ENCODE data around the gene MATCAP1.
A peak's percentile ranks its signal among the peaks of the same experiment; 100 is the strongest.

MATCAP1 gene

GRCh38 chr16:67183627-67184452 is at the start of gene MATCAP1:
Gene MATCAP1, minus strand, starts transcription at chr16:67183963. Its CDS starts 3,353 bp downstream, at chr16:67180610.
- peak; percentile 78 to 91 for DNase-seq (ENCODE audit: low read depth in 2 of 2)

DNA sequence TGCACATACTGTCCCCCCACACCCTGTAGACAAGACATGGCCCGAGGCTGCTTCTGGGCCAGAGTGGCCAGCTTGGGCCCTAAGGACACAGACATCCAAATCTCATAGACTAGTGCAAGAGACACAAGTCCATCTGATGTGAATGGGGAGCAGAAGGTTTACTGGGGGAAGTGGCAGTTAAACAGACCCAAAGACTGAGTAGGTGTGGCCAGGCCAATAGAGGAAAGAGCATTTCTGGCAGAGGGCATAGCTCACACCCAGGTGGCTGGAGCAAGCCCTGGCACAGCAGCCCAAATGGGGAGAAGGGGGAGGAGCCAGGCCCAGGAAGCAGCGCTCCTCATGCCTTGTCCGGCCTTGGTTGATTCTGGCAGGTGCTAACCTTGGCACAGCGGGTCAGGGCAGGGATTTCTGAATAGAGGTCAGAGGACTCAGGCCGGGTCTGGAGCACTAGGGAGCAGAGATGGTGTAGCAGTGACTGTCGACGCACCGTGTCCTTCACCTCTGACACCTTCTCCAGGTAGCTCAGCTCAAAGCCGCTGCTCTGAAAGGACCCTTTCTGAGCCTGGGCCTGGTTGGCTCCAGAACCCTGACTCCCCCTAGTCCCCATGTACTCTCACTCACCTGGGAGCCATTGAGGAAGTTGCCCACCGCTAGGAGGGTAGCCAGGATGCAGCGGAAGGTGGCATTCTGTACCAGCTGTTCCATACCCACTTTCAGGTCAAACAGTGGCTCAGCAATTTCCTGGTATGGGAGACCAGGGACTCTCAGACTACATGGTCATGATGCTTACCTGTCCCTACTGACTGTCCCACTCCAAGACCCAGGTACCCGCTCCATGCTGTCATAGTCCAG is 47.3 kb upstream of the MATCAP1 start:
- no peak for DNase-seq (ENCODE audit: low read depth in 2 of 2)

DNA sequence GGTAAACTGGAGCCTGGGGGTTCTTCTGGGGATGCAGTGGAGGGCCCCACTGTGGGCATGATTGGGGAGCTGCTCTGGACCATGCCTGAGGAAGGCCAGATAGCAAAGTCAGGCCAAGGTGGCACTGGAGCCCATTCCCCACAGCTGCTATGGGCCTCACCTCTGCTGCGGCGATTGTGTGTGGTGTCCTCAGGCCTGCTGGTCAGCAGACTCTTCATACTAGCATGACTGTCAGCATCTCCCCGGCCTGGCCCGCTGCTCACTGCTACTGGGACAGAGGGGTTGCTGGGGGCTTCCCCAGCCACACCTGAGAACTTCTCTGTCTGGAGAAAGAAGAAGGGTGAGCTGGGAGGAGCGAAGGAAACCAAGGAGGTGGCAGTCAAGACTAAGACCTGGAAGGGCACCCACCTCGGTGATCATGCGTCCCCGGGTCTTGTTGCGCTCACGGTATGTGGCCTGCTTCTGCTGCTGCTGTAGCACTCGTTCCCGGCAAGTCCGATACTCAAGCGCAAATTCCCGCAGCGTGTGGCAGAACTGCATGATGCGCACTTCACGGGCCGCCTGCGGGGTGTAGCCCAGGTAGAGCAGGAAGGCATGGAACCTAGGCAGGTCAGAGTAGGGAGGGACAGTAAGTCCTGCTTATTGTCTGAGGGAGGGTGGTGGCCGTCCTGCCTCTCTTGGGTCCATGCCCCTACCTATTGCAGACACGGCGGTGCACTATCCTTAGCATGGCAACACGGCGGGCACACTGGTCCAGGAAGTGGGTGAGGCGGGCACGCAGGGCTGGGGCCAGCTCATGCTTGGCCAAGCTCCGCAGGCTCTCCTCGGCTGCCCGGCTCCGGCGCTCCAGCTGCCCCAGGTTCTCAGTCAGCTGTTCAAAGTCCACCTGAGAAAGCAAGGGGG is 46.4 kb upstream of the MATCAP1 start:
- DNase-seq (ENCODE audit: low read depth in 2 of 2), result no peak

DNA sequence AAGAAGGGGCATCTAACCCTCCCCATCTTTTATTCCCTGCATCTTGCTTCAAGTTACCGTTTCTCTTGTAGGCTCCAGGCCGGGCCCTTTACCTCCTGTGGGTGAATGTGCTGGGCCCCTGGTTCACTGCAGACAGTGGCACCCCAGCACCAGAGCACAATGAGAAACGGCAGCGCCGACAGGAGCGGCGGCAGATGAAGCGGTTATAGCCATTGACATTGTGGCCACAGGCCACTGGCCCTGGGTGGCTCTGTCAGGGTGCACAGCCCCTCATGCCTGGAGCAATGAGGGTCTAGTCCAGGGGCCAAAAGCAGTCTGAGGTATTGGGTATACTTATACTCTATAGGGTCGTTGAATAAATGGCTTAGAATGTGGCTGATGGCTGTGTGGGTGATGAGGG is 45.1 kb upstream of the MATCAP1 start:
- no peak for DNase-seq (ENCODE audit: low read depth in 2 of 2)

DNA sequence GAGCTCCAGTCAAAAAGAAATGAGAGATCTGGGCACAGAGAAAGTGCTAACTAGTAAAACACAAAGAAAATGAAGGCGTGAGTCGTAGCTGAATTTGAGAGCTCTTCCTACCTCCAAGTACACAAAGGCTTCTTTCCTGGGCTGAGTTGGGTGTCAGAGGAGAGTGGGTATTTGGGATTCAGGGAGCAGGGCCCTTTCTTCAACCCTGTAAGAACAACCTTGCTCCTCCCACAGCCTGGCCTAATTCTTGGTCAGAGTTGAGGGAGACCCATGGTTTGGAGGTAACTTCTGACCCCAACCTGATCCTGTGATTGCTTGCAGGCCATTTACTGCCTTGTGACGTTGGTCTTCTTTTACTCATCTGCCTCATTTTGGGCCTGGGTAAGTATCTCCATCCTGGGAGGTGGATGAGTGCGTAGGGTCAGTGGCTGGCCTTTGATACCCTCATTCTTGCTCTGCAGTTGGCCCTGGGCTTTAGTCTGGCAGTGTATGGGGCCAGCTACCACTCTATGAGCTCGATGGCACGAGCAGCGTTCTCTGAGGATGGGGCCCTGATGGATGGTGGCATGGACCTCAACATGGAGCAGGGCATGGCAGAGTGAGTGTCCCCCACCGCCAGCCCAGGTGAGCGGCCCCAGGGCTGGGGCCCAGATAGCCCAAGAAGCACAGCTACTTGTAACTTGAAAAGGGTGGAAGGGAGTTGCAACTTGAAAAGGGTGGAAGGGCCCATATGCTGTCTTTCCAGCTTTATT is 44.4 kb upstream of the MATCAP1 start:
- no peak for DNase-seq (ENCODE audit: low read depth in 2 of 2)

- DNase-seq (ENCODE audit: low read depth in 2 of 2), result no peak
Observed at GRCh38 chr16:67227567-67227921, 43.8 kb upstream of the MATCAP1 start.

DNA sequence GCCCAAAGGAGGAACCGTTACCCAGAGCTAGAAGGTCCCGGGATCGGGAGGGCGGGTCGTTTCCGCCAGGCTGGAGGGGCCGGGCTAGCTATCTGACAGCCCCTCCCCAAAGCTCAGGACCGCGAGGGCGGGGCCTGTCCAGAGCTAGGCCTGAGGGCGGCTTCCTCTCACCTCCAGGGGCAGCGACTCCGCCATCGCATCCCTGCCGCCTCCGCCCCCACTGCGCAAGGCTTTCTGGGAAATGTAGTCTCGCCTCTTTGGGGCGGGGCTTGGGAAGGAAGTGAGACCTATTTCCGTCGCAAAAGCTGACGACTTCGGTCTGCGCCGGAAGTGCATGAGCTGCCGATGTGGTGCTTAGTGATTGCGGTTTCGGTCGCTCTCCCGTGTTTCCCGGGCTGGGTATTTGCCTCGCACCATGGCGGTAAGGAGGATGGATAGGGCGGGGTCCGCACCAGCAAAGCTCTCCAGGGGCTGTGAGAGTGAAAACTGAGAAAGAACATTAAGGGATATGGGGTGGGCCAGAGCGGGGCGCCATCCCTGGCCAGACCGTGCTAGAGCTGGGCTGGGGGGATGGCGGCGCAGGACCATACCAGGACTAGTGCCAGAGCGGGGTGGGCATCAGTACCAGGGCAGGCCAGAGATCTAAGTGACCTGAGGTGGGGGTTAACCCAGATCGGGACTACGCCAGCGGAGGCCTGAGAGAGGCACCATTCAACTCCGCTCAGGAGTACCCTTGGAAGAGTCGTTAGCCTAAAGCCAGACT is 43.2 kb upstream of the MATCAP1 start, which contains the start of gene TMEM208:
Gene TMEM208 (plus strand): TSS at position 327 of the 763 bp plus-strand sequence. CDS start 89 bp downstream, at position 416.
- DNase-seq (ENCODE audit: low read depth in 2 of 2), result peak; percentile 97

- DNase-seq (ENCODE audit: low read depth in 2 of 2), result no peak
Observed at GRCh38 chr16:67226295-67226803, 42.6 kb upstream of the MATCAP1 start.

DNA sequence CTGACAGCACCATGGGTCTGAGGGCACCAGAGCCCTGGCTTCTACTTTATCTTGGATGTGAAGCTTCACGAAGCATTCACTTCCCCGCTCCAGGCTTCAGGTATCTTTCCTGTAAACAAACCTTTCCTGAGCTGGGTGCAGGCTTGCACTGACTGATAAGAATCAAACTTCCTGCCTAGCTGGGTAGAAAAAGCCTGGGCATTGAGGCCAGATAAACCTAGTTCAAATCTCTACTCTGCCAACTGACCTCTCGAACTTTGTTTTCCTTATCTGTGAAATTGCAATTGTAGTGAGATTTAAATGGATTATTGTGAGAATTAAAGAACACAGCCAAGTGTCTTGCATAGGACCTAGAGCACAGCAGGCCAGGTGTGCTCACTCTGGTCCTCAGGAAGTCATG is 40.2 kb upstream of the MATCAP1 start:
- DNase-seq (ENCODE audit: low read depth in 2 of 2), result no peak

DNA sequence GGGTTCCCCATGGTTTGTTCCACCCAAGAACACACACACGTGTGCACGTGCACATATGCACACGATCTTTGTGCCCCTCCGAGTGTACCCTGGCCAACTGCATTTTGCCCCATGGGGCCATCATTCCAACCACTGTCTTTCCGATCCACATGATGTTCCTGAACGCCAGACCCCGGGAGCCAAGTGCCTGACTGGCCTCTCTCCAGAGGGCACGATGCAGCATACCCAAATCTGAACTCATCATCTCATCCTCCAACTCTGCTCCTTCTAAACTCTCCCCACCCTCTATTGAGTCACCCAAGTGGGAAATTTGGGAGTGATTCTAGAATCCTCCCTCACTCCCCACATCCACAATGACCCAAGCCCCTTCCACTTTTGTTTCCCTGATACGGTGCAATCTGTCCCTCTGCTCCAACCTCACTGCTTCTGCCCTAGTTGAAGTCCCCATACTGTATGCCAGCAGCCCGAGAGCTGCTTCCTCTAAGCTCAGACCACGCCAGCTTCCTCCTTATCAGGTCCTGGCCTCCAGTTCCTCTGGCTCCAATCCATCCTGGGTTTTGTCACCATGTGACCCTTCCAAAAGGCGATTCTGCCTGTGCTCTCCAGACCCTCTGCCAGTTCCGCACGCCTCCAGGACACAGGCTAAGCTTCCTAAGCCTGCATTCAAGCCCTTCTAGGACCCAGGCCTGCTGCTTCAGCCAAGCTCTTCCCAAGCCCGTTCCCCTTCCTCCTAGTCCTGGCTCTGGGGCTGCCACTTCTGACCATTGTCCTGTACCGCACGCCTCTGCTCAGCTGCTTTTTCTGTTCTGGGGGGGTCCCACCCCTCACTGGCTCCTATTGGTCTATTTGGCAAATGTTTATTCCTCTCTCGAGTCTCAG is 33.1 kb upstream of the MATCAP1 start:
- DNase-seq (ENCODE audit: low read depth in 2 of 2), result no peak

DNA sequence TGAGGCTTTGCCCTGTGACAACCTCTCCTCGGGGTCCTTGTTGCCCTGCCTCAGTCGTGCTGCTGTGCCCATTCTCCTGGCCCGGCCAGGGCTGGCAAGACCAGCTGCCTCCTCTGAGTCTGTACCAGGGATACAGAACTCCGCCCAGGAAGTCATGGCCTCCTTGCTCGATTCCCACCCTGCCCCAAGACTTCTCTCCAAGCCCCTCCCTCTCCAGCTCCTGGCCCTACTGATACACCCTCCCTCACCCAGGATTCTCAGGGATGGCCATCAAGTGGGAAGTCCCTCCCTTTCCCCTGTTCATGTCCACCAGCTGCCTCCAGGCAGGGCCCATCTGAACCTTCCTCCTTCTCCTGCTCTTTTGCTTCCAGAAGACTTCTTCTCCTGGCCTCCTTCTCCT is 31.9 kb upstream of the MATCAP1 start:
- DNase-seq (ENCODE audit: low read depth in 2 of 2), result no peak

DNA sequence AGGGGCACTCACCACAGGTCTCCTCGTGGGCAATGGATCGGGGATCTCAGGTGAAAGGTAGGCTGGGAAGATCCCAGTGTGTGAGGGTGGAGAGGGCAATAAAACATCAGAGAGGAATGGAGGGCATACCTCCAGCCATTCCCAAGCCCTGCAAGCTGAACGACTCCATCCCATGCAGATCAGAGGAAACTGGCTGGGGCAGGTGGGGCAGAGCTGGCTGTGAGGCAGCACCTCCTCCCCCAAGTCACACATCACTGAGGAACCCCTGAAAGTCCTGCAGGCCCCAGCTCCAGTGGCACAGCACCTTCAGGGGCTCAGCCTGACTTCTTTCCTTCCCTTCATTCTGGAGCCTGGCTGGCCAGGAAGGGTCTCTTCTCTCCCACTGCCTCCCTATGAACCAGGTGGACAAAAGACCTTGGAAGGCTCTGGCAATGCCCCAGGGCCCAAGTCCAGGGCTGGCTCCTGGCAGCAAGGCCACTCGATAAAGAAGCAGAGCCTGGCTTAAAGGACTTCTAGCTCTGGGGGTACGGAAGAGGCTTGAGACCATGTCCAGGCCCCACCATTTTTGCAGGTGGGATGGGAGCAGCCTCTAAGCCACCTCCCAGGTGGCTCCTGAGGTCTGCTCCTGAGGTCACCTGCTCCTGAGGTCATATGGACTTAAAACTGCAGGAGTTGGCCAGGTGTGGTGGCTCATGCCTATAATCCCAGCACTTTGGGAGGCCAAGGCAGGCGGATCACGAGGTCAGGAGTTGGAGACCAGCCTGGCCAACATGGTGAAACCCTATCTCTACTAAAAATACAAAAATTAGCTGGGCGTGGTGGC is 29.6 kb upstream of the MATCAP1 start:
- DNase-seq (ENCODE audit: low read depth in 2 of 2), result no peak

DNA sequence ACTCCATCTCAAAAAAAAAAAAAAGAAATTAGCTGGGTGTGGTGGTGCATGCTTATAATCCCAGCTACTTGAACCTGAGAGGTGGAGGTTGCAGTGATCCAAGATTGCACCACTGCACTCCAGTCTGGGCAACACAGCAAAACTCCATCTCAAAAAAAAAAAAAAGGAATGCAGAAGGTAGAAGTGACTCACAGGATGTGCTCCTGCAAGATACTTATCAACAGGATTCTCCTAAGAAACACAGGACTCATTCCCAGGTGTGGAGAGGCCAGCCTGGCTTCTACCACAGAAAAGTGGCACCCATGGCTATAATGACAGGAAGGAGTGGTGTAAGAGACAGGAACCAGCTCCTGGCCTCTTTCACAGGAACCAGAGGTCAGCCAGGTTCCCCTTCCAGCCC is 29.0 kb upstream of the MATCAP1 start:
- no peak for DNase-seq (ENCODE audit: low read depth in 2 of 2)

DNA sequence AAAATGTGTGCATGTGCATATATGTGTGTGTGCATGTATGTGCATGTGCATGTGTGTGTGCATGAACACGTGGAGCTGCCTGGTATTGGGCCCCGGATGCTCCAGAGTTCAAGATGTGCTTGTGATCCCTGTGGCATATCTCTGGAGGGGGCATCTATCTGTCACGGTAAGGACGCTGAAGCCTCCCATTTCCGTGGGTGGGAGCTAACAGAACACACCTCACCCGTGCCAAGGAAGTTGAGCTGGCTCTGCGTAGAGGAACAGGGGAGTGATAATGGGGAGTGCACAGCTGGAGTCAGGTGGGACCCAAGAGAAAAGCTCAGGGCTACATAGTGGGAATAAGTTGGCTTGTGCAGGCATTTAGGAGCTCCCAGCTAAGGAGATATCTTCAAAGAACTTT is 27.9 kb upstream of the MATCAP1 start:
- no peak for DNase-seq (ENCODE audit: low read depth in 2 of 2)

DNA sequence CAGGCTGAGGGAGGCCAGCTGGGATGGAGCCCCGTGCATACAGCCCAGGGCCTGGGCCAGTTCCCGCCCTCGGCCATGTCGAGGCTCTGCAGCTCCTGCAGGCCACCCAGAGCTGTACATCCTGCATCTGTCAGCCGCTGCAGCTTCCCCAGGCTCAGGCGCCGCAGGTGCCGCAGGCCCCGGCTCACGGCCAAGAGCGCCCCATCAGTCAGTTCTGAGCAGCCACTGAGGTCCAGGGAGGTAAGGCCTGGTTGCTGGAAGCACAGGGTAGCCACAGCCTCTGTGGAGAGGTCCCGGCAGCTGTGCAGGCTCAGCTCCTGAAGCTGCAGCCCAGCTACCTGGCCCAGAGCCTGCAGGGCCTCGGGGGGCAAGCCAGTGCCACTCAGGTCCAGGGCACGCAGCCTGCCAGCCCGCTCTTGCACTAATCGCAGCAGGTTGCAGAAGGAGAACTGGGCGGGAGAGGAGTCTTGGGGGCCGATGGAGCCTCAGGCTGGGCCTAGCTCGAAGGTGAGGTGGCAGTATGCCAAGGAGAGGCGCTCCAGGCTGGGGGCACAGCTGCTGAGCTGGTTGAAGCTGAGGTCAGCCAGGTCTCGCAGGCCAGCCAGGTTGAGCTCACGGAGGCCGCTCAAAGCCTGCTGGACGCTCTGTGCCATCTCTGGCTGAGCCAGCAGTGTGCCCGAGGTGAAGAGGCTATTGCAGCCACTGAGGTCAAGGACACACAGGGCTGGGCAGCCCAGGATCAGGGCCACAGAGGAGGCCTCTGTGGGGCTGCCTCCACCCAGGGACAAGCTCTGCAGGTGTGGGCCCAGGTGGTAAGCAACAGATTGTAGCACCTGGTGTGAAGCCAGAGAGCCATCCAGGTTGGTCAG is 26.5 kb upstream of the MATCAP1 start:
- no peak for DNase-seq (ENCODE audit: low read depth in 2 of 2)

DNA sequence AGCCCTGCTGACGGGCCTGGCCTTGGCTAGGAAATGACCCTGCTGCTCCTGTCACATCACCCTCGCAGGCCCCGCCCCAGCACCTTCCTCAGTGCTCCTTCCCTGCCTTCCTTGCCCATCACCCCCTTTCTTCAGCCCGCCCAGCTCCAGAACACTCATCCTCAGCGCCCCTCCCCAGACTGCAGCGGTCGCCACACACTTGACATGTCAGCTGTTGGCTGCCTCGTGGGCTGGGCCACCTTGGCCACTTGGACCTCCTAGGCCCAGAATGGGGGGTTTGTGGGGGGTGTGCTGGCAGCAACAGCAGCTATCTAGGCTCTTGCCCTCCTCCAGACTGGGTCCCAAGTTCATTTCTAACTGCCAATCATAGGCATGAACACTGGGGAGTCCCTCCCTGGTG is 25.8 kb upstream of the MATCAP1 start:
- no peak for DNase-seq (ENCODE audit: low read depth in 2 of 2)

All from stimulated activated CD8-positive, alpha-beta memory T cell treated with anti-CD3 and anti-CD28 coated beads, Interleukin-15, amount 100 ng/mL, for 4 hours (primary cell).